ENCODE data around the gene TH. TPM values are rescaled to one million over a fixed set of nuclear protein-coding genes. Genes with fewer than 3 reads are reported as not detected.

The TH gene
- polyA plus RNA-seq, 1 donor, result 1.0 TPM

DNA sequence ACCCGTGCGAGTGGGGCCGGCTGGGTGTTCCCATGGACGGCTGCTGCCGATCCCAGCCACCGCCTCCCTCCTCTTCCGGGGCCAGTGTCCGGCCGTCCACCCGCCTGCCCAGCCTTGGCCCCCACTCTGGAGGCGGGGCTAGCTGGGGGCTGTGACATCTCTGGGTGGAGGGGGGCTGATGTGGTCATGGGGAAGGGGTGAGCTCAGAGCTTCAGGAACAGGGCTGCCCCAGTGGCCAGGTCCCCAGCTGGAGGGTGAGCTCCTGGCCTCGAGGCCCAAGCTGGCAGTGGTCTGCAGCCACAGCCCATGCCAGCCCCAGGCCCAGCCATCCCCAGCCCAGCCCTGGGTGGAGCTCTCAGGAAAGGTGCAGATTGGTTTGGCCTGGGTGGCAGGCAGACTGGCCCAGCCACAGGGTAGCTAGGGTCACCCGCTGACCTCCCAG is 13.3 kb downstream of the TH start:
- no CpG with 5 or more reads among the region's 13 CpGs for WGBS (ENCODE audit: insufficient coverage, low lambda C conversion rate)
- Histone ChIP-seq H3K4me3 (ENCODE audit: low read length) (no peak overlapping the region), H3K36me3 (ENCODE audit: control insufficient read depth, insufficient read depth, low read length) (no peaks in the 10 kb centered on the region), H3K9me3 (ENCODE audit: control insufficient read depth, low read depth, low read length) (no peaks in the 10 kb centered on the region), H3K27ac (ENCODE audit: low read length) (no peak overlapping the region), H3K4me1 (ENCODE audit: control insufficient read depth, insufficient read depth, low read length) (no peaks in the 10 kb centered on the region), H3K27me3 (ENCODE audit: control insufficient read depth, insufficient read depth, low read length) (no peaks in the 10 kb centered on the region)
- DNase-seq, result no peak

DNA sequence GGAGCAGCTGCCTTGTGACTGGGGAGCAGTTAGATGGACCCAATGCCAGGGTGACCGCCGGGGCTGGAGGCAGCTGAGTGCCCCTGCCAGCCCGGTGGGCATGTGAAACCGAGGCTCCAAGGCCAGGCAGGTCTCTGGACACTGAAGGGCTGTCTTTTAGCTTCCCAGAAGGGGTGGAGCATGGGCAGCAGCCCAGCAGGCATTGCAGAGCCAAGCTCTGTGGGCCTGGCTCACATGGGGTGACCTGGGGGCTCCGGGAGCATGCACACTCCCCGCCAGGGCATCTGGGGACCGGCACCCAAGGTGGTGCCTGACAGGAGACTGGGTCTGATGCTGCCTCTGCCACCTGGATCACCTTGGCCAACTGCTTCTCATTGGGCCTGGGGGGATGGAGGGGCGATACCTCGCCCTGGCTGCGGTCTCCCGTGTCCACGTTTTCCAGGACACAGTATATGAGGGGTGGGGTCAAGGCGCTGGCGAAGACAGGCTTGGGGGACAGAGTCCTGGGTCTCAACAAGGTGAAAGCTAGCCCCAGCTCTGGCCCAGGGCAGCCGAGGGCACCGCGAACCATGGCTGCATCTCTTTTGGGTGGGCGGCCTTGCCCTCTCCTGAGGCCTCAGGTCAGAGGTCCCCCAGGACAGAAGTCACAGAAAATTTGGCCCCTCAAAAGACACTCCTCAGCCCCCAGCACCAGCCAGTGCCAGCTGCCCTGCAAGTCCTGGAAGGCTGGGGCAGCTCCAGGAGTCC is 14.1 kb downstream of the TH start:
- Histone ChIP-seq H3K9me3 (ENCODE audit: control insufficient read depth, low read depth, low read length) (no peaks in the 10 kb centered on the region), H3K27ac (ENCODE audit: low read length) (no peak overlapping the region), H3K36me3 (ENCODE audit: control insufficient read depth, insufficient read depth, low read length) (no peaks in the 10 kb centered on the region), H3K4me1 (ENCODE audit: control insufficient read depth, insufficient read depth, low read length) (no peaks in the 10 kb centered on the region), H3K4me3 (ENCODE audit: low read length) (no peak overlapping the region), H3K27me3 (ENCODE audit: control insufficient read depth, insufficient read depth, low read length) (no peaks in the 10 kb centered on the region)
- WGBS (ENCODE audit: insufficient coverage, low lambda C conversion rate), result no CpG with 5 or more reads among the region's 18 CpGs
- DNase-seq, result no peak

DNA sequence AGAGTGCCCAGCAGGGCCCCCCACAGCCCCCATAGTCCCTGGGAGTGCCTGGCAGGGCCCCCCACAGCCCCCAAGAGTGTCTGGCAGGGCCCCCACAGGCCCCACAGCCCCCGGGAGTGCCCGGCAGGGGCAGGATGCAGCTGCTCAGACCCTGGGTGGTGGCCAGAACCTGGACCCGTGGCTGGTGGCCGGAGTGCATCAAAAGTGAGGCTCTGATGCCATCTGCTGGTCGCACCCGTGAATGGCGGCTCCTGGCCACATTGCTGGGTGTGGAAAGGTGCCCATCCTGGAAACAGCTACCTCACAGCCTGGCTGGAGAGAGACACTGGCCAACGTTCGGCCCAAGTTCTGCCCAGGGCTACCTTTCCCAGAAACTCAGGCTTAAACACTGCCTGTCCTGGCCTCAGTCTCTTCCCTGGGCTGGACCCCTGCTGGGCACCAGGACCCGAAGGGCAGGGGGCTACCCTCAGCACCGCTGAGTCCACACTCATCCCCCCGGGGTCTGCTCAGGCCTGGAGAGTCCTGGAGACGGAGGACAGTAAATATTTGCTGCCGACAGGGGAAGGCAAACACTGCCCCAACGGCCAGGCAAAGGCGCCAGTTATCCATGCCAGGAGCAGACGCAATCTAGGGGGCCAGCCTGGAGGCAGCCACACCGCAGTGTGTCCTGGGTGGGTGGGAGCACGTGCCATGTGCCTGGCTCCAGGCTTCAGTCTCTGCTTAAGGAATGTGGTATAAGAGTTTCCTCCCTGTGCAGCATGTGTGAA is 15.0 kb downstream of the TH start:
- DNase-seq, result peak in 1 of 2 donors; percentile 29
- no peak overlapping the region for H3K4me3 ChIP-seq (ENCODE audit: low read length)
- no peak overlapping the region for H3K27ac ChIP-seq (ENCODE audit: low read length)
- H3K27me3 ChIP-seq (ENCODE audit: control insufficient read depth, insufficient read depth, low read length), result no peaks in the 10 kb centered on the region
- no peaks in the 10 kb centered on the region for H3K9me3 ChIP-seq (ENCODE audit: control insufficient read depth, low read depth, low read length)
- no peaks in the 10 kb centered on the region for H3K36me3 ChIP-seq (ENCODE audit: control insufficient read depth, insufficient read depth, low read length)
- H3K4me1 ChIP-seq (ENCODE audit: control insufficient read depth, insufficient read depth, low read length), result peaks cover 3% of the 10 kb centered on the region
- WGBS (ENCODE audit: insufficient coverage, low lambda C conversion rate), result no CpG with 5 or more reads among the region's 19 CpGs

DNA sequence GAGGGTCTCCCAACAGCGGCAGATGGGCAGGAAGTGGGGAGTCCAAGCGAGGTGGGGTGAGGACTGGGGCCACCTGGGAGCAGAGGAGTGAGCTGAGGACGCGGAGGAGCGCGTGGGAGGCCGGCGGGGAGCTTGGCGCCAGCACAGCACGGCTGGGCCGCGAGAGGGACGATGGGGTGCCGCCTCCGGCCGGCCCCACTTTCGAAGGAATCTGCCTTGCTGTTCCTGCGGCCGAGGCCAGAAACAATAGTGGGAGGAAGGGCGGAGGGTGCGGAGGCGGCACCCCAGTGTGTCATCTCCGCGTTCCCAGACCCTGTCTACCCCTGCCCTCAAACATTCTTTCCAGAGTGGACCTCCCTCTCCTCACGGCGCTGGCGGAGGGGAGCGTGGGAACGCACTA is 16.1 kb downstream of the TH start:
- Histone ChIP-seq H3K27ac (ENCODE audit: low read length) (no peak overlapping the region), H3K27me3 (ENCODE audit: control insufficient read depth, insufficient read depth, low read length) (peaks cover 3% of the 10 kb centered on the region), H3K9me3 (ENCODE audit: control insufficient read depth, low read depth, low read length) (no peaks in the 10 kb centered on the region), H3K36me3 (ENCODE audit: control insufficient read depth, insufficient read depth, low read length) (no peaks in the 10 kb centered on the region), H3K4me3 (ENCODE audit: low read length) (no peak overlapping the region), H3K4me1 (ENCODE audit: control insufficient read depth, insufficient read depth, low read length) (peaks cover 5% of the 10 kb centered on the region)
- DNase-seq, result no peak
- WGBS (ENCODE audit: insufficient coverage, low lambda C conversion rate), result no CpG with 5 or more reads among the region's 29 CpGs

DNA sequence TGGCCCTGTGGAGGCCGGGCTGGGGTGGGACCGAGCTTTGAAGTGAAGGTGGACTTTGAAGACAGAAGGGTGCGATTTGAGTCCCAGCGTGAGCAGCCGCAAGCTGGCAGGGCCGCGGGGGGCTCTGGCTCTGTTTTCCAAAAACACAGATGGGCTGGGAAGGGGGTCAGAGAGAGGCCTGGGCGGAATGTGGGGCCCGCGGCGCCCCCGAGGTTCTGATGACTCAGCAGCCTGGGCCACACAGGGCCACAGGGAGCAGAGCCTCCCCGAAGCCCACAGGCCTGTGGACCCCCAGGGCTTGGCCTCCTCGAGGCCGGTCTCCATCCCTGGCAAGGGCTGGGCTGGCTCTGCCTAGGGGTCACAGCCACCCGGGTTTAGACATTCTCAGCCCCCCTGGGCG is 16.7 kb downstream of the TH start:
- DNase-seq, result no peak
- peaks cover 5% of the 10 kb centered on the region for H3K4me1 ChIP-seq (ENCODE audit: control insufficient read depth, insufficient read depth, low read length)
- no CpG with 5 or more reads among the region's 17 CpGs for WGBS (ENCODE audit: insufficient coverage, low lambda C conversion rate)

DNA sequence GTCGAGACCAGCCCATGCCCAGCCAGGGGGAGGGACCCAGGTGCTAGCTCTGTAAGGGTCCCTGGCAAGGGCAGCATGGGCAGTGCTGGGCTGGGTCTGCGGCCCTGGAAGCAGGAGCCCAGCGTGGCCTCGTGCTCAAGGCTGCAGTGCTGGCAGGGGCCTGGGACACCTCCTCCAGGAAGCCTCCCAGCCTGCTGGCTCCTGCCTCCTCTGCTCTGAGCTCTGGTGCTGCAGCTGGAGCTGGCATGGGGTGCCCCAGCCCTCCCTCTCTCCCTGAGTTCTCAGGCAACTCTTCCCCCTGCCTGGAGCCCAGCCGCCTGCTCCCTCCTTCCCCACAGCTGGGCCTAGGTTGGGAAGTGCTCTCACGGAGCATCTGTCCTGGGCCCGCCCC is 17.4 kb downstream of the TH start:
- H3K4me3 ChIP-seq (ENCODE audit: low read length), result no peak overlapping the region
- no peaks in the 10 kb centered on the region for H3K36me3 ChIP-seq (ENCODE audit: control insufficient read depth, insufficient read depth, low read length)
- no CpG with 5 or more reads among the region's 7 CpGs for WGBS (ENCODE audit: insufficient coverage, low lambda C conversion rate)
- H3K27me3 ChIP-seq (ENCODE audit: control insufficient read depth, insufficient read depth, low read length), result peaks cover 11% of the 10 kb centered on the region
- DNase-seq, result no peak
- no peak overlapping the region for H3K27ac ChIP-seq (ENCODE audit: low read length)
- peaks cover 5% of the 10 kb centered on the region for H3K4me1 ChIP-seq (ENCODE audit: control insufficient read depth, insufficient read depth, low read length)
- H3K9me3 ChIP-seq (ENCODE audit: control insufficient read depth, low read depth, low read length), result no peaks in the 10 kb centered on the region

More for the DNA sequence above, 16.7 kb downstream of the TH start:
- no peaks in the 10 kb centered on the region for H3K9me3 ChIP-seq (ENCODE audit: control insufficient read depth, low read depth, low read length)
- no peaks in the 10 kb centered on the region for H3K36me3 ChIP-seq (ENCODE audit: control insufficient read depth, insufficient read depth, low read length)
- peaks cover 6% of the 10 kb centered on the region for H3K27me3 ChIP-seq (ENCODE audit: control insufficient read depth, insufficient read depth, low read length)
- no peak overlapping the region for H3K27ac ChIP-seq (ENCODE audit: low read length)
- H3K4me3 ChIP-seq (ENCODE audit: low read length), result no peak overlapping the region

DNA sequence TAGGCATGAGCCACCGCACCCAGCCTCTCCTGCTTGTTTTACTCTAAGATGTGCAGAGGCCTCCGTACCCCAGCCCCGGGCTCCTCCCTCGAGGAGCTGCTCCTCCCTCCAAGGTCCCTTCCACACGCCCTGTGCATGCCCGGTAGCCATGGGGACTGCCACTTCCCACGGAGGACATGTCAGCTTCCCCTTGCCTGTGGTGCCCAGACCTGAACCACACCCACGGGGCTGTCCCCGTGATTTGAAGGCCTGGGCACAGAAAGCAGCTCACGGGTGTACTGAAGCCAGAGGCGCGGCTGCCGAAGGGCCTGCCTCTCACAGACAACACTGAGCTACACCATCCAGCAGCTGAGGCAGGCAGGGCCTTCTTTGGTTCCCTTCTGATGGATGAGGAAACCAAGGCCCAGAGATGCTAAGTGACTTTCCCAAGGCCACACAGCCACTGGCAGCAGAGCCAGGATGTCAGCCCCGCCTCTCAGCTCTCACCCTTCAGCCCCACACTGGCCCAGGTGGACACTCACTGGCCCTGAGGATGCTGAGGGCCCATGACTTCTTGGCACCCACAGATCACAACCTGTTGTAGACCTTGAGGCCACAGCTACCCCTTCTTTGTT is 17.9 kb downstream of the TH start:
- Histone ChIP-seq H3K9me3 (ENCODE audit: control insufficient read depth, low read depth, low read length) (no peaks in the 10 kb centered on the region), H3K4me1 (ENCODE audit: control insufficient read depth, insufficient read depth, low read length) (peaks cover 5% of the 10 kb centered on the region), H3K4me3 (ENCODE audit: low read length) (no peak overlapping the region), H3K36me3 (ENCODE audit: control insufficient read depth, insufficient read depth, low read length) (no peaks in the 10 kb centered on the region), H3K27ac (ENCODE audit: low read length) (no peak overlapping the region), H3K27me3 (ENCODE audit: control insufficient read depth, insufficient read depth, low read length) (peaks cover 16% of the 10 kb centered on the region)
- DNase-seq, result no peak
- WGBS (ENCODE audit: insufficient coverage, low lambda C conversion rate), result no CpG with 5 or more reads among the region's 14 CpGs

DNA sequence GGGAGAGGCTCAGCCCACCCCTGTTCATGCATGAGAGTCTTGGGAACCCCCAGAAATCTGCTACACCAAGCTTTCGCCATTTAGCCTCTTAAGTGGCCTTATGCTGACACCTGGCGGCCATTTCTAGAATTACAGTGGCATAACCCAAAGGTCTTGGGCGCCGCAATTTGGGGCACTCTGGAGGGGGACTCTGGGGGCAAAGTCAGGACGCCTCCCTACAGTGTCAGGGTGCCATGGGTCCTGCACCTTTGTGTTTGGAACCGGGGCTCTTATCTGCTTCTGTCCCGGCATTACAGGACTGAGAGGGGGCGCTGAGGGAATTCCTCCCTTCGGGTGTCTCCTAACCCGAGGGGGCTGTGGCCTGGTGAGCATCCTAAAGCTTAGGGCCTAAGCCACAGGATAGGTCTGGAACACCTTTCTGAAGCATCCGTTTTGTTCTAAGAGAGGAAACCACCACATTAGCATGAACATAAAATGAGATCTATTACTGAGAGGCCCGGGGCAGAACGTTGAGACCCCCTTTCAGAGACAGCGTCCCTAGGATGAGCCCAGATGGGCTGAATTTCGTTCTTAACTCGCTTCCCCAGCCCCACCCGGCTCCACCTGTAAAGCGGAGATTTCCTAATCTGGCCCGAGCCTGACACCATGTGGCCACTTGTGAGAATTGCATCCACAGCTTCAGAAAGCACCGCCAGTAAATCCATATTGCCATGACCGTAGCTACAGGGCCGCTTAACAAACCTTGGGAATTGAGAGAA is 19.9 kb downstream of the TH start:
- Histone ChIP-seq H3K4me1 (ENCODE audit: control insufficient read depth, insufficient read depth, low read length) (peaks cover 5% of the 10 kb centered on the region), H3K36me3 (ENCODE audit: control insufficient read depth, insufficient read depth, low read length) (no peaks in the 10 kb centered on the region), H3K27ac (ENCODE audit: low read length) (peak overlapping the region; percentile 4), H3K4me3 (ENCODE audit: low read length) (no peak overlapping the region), H3K9me3 (ENCODE audit: control insufficient read depth, low read depth, low read length) (no peaks in the 10 kb centered on the region), H3K27me3 (ENCODE audit: control insufficient read depth, insufficient read depth, low read length) (peaks cover 36% of the 10 kb centered on the region)
- DNase-seq, result peak; percentile 58 to 65
- WGBS (ENCODE audit: insufficient coverage, low lambda C conversion rate), result no CpG with 5 or more reads among the region's 22 CpGs

DNA sequence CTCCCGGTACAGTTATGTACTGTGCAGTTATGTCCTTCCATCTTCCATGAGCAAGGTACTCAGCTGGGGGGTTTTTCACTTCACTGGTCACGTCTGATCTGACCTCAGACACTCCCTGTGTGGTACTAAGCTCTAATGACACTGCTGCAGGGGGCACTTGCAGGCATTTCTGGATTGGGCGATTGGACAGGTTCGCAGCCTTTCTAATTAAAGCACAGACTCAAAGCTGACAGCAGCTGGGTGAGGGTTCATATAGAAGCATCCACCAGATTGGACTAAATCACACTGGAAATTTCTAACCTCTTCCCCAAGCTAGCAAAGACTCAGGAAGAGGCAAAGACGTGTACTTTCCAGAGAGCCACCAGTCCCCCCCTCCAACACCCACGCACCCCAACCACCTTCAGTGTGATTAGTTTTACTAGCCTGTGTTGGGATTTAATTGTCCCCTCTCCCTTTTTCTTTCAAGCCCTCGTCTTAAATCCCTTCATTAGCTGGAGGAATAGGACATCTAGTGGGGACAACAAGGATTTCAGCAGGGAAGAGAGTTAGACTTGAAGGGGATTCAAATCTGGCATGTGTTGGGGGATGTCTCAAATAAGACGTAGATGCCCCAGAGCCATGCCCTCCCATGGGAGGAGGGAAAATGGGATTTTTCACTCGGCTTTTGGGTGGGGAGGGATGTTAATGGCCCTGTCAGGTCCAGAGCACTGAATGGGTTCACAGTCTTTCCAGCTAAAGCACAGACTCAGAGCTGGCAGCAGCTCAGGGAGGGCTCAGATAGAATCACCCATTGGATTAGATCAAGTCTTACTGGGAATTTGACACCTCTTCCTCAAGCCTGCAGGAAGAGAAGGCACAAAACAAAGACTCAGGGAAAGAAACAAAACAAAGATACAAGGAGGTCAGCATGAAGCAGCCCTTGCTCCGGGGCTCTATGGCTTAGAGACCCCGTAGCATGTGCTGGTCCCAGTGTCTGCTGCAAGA is 21.5 kb downstream of the TH start:
- H3K9me3 ChIP-seq (ENCODE audit: control insufficient read depth, low read depth, low read length), result no peaks in the 10 kb centered on the region
- H3K4me3 ChIP-seq (ENCODE audit: low read length), result no peak overlapping the region
- no peak overlapping the region for H3K27ac ChIP-seq (ENCODE audit: low read length)
- peaks cover 51% of the 10 kb centered on the region for H3K27me3 ChIP-seq (ENCODE audit: control insufficient read depth, insufficient read depth, low read length)
- no peaks in the 10 kb centered on the region for H3K36me3 ChIP-seq (ENCODE audit: control insufficient read depth, insufficient read depth, low read length)
- DNase-seq, result no peak
- H3K4me1 ChIP-seq (ENCODE audit: control insufficient read depth, insufficient read depth, low read length), result peaks cover 5% of the 10 kb centered on the region
- WGBS (ENCODE audit: insufficient coverage, low lambda C conversion rate), result no CpG with 5 or more reads among the region's 11 CpGs

Measured in large intestine (tissue), 3 donors.